ENCODE measurements around the gene MYOG.

Gene MYOG

GRCh38 chr1:203078478-203078877 is 7.3 kb downstream of the MYOG start:
- no CpG with 5 or more reads among the region's 3 CpGs for WGBS (ENCODE audit: extremely low coverage, insufficient coverage, low lambda C conversion rate)

GRCh38 chr1:203077956-203078355 is 7.9 kb downstream of the MYOG start:
- no peak overlapping the region for H4K8ac ChIP-seq (ENCODE audit: low read depth, low read length)
- H3K18ac ChIP-seq (ENCODE audit: low read length): no peak overlapping the region
- no peak overlapping the region for H3K27ac ChIP-seq (ENCODE audit: low read depth, low read length)
- H3K4me3 ChIP-seq (ENCODE audit: low read length): no peak overlapping the region
- H3K9ac ChIP-seq (ENCODE audit: low read length): no peak overlapping the region
- no peak overlapping the region for H3K4ac ChIP-seq (ENCODE audit: low read depth, low read length)
- H2BK5ac ChIP-seq (ENCODE audit: low read length): no peak overlapping the region
- H4K5ac ChIP-seq (ENCODE audit: low read length): no peak overlapping the region
- no peaks in the 10 kb centered on the region for H3K27me3 ChIP-seq (ENCODE audit: insufficient read depth, low read length, poor library complexity)
- no peak overlapping the region for H2BK120ac ChIP-seq (ENCODE audit: low read depth, low read length)
- no peak overlapping the region for H3K4me2 ChIP-seq (ENCODE audit: low read length)
- no peak overlapping the region for H3K23ac ChIP-seq (ENCODE audit: low read length)
- H3K79me1 ChIP-seq (ENCODE audit: low read length): no peaks in the 10 kb centered on the region
- peaks cover 9% of the 10 kb centered on the region for H3K4me1 ChIP-seq (ENCODE audit: control insufficient read depth, low read depth, low read length)
- H3K56ac ChIP-seq (ENCODE audit: low read length): no peak overlapping the region
- H3K36me3 ChIP-seq (ENCODE audit: control insufficient read depth, insufficient read depth, low read length): no peaks in the 10 kb centered on the region
- H2AK5ac ChIP-seq (ENCODE audit: low read length): no peak overlapping the region
- no peak overlapping the region for H2BK15ac ChIP-seq (replicated peaks; ENCODE audit: low read depth)
- WGBS (ENCODE audit: extremely low coverage, insufficient coverage, low lambda C conversion rate): no CpG with 5 or more reads among the region's 2 CpGs
- DNase-seq: no peak
- H3K79me2 ChIP-seq (ENCODE audit: control insufficient read depth, insufficient read depth, low read length): no peaks in the 10 kb centered on the region

More at GRCh38 chr1:203078478-203078877, 7.3 kb downstream of the MYOG start:
- no peak overlapping the region for H3K4ac ChIP-seq (ENCODE audit: low read depth, low read length)
- H2BK15ac ChIP-seq (replicated peaks; ENCODE audit: low read depth): no peak overlapping the region
- H3K4me3 ChIP-seq (ENCODE audit: low read length): no peak overlapping the region
- H3K27ac ChIP-seq (ENCODE audit: low read depth, low read length): no peak overlapping the region
- no peak overlapping the region for H3K23ac ChIP-seq (ENCODE audit: low read length)
- no peak for DNase-seq
- no peak overlapping the region for H4K5ac ChIP-seq (ENCODE audit: low read length)
- no peaks in the 10 kb centered on the region for H3K36me3 ChIP-seq (ENCODE audit: control insufficient read depth, insufficient read depth, low read length)
- peaks cover 9% of the 10 kb centered on the region for H3K4me1 ChIP-seq (ENCODE audit: control insufficient read depth, low read depth, low read length)
- H3K27me3 ChIP-seq (ENCODE audit: insufficient read depth, low read length, poor library complexity): no peaks in the 10 kb centered on the region
- H4K8ac ChIP-seq (ENCODE audit: low read depth, low read length): no peak overlapping the region
- no peak overlapping the region for H2AK5ac ChIP-seq (ENCODE audit: low read length)
- no peaks in the 10 kb centered on the region for H3K79me1 ChIP-seq (ENCODE audit: low read length)
- H3K18ac ChIP-seq (ENCODE audit: low read length): no peak overlapping the region
- no peak overlapping the region for H3K4me2 ChIP-seq (ENCODE audit: low read length)
- H3K56ac ChIP-seq (ENCODE audit: low read length): no peak overlapping the region
- no peak overlapping the region for H3K9ac ChIP-seq (ENCODE audit: low read length)
- H3K79me2 ChIP-seq (ENCODE audit: control insufficient read depth, insufficient read depth, low read length): no peaks in the 10 kb centered on the region
- H2BK5ac ChIP-seq (ENCODE audit: low read length): no peak overlapping the region
- no peak overlapping the region for H2BK120ac ChIP-seq (ENCODE audit: low read depth, low read length)

- Histone ChIP-seq H2BK120ac (ENCODE audit: low read depth, low read length) (no peak overlapping the region), H3K56ac (ENCODE audit: low read length) (no peak overlapping the region), H3K27ac (ENCODE audit: low read depth, low read length) (no peak overlapping the region), H3K4me1 (ENCODE audit: control insufficient read depth, low read depth, low read length) (peaks cover 5% of the 10 kb centered on the region), H2AK5ac (ENCODE audit: low read length) (no peak overlapping the region), H3K9ac (ENCODE audit: low read length) (no peak overlapping the region), H3K79me1 (ENCODE audit: low read length) (no peaks in the 10 kb centered on the region), H2BK5ac (ENCODE audit: low read length) (no peak overlapping the region), H3K23ac (ENCODE audit: low read length) (no peak overlapping the region), H3K27me3 (ENCODE audit: insufficient read depth, low read length, poor library complexity) (no peaks in the 10 kb centered on the region), H2BK15ac (replicated peaks; ENCODE audit: low read depth) (no peak overlapping the region), H3K4me2 (ENCODE audit: low read length) (no peak overlapping the region), H4K5ac (ENCODE audit: low read length) (no peak overlapping the region), H4K8ac (ENCODE audit: low read depth, low read length) (no peak overlapping the region), H3K4me3 (ENCODE audit: low read length) (no peak overlapping the region), H3K79me2 (ENCODE audit: control insufficient read depth, insufficient read depth, low read length) (no peaks in the 10 kb centered on the region), H3K4ac (ENCODE audit: low read depth, low read length) (no peak overlapping the region), H3K36me3 (ENCODE audit: control insufficient read depth, insufficient read depth, low read length) (no peaks in the 10 kb centered on the region), H3K18ac (ENCODE audit: low read length) (no peak overlapping the region)
- WGBS (ENCODE audit: extremely low coverage, insufficient coverage, low lambda C conversion rate): no CpG with 5 or more reads among the region's 3 CpGs
- DNase-seq: no peak
These were observed 8.4 kb downstream of the MYOG start for GRCh38 chr1:203077367-203077766.

GRCh38 chr1:203076031-203076511 is 9.7 kb downstream of the MYOG start:
- Histone ChIP-seq H3K4me2 (ENCODE audit: low read length) (peak overlapping the region; percentile 35), H3K27me3 (ENCODE audit: insufficient read depth, low read length, poor library complexity) (no peaks in the 10 kb centered on the region), H2BK5ac (ENCODE audit: low read length) (no peak overlapping the region), H3K79me1 (ENCODE audit: low read length) (no peaks in the 10 kb centered on the region), H3K9ac (ENCODE audit: low read length) (peak overlapping the region; percentile 30), H2AK5ac (ENCODE audit: low read length) (no peak overlapping the region), H2BK15ac (replicated peaks; ENCODE audit: low read depth) (no peak overlapping the region), H2BK120ac (ENCODE audit: low read depth, low read length) (no peak overlapping the region), H3K4me3 (ENCODE audit: low read length) (no peak overlapping the region), H3K27ac (ENCODE audit: low read depth, low read length) (no peak overlapping the region), H3K79me2 (ENCODE audit: control insufficient read depth, insufficient read depth, low read length) (no peaks in the 10 kb centered on the region), H3K56ac (ENCODE audit: low read length) (peak overlapping the region; percentile 61), H3K4me1 (ENCODE audit: control insufficient read depth, low read depth, low read length) (no peaks in the 10 kb centered on the region), H3K36me3 (ENCODE audit: control insufficient read depth, insufficient read depth, low read length) (no peaks in the 10 kb centered on the region), H3K18ac (ENCODE audit: low read length) (no peak overlapping the region), H4K8ac (ENCODE audit: low read depth, low read length) (no peak overlapping the region), H3K23ac (ENCODE audit: low read length) (peak overlapping the region; percentile 75), H4K5ac (ENCODE audit: low read length) (no peak overlapping the region), H3K4ac (ENCODE audit: low read depth, low read length) (no peak overlapping the region)
- DNase-seq: peak; percentile 40
- WGBS (ENCODE audit: extremely low coverage, insufficient coverage, low lambda C conversion rate): no CpG with 5 or more reads among the region's 30 CpGs

- no peak for DNase-seq
- no CpG with 5 or more reads among the region's 56 CpGs for WGBS (ENCODE audit: extremely low coverage, insufficient coverage, low lambda C conversion rate)
- Histone ChIP-seq H3K56ac (ENCODE audit: low read length) (peak overlapping the region; percentile 61), H3K4me3 (ENCODE audit: low read length) (no peak overlapping the region), H3K23ac (ENCODE audit: low read length) (peak overlapping the region; percentile 75), H3K27ac (ENCODE audit: low read depth, low read length) (no peak overlapping the region), H3K4me2 (ENCODE audit: low read length) (peak overlapping the region; percentile 35), H2BK15ac (replicated peaks; ENCODE audit: low read depth) (no peak overlapping the region), H3K18ac (ENCODE audit: low read length) (no peak overlapping the region), H3K4ac (ENCODE audit: low read depth, low read length) (no peak overlapping the region), H2BK5ac (ENCODE audit: low read length) (no peak overlapping the region), H3K27me3 (ENCODE audit: insufficient read depth, low read length, poor library complexity) (no peaks in the 10 kb centered on the region), H3K9ac (ENCODE audit: low read length) (peak overlapping the region; percentile 30), H2AK5ac (ENCODE audit: low read length) (no peak overlapping the region), H2BK120ac (ENCODE audit: low read depth, low read length) (no peak overlapping the region), H3K36me3 (ENCODE audit: control insufficient read depth, insufficient read depth, low read length) (no peaks in the 10 kb centered on the region), H3K79me1 (ENCODE audit: low read length) (no peaks in the 10 kb centered on the region), H3K79me2 (ENCODE audit: control insufficient read depth, insufficient read depth, low read length) (no peaks in the 10 kb centered on the region), H4K8ac (ENCODE audit: low read depth, low read length) (peak overlapping the region; percentile 7), H3K4me1 (ENCODE audit: control insufficient read depth, low read depth, low read length) (no peaks in the 10 kb centered on the region), H4K5ac (ENCODE audit: low read length) (no peak overlapping the region)
These were observed 10.4 kb downstream of the MYOG start for GRCh38 chr1:203075236-203076030.

- Histone ChIP-seq H3K36me3 (ENCODE audit: control insufficient read depth, insufficient read depth, low read length) (no peaks in the 10 kb centered on the region), H3K4me3 (ENCODE audit: low read length) (no peak overlapping the region), H3K56ac (ENCODE audit: low read length) (no peak overlapping the region), H3K27ac (ENCODE audit: low read depth, low read length) (no peak overlapping the region), H3K79me2 (ENCODE audit: control insufficient read depth, insufficient read depth, low read length) (no peaks in the 10 kb centered on the region), H2AK5ac (ENCODE audit: low read length) (no peak overlapping the region), H3K27me3 (ENCODE audit: insufficient read depth, low read length, poor library complexity) (no peaks in the 10 kb centered on the region), H3K18ac (ENCODE audit: low read length) (no peak overlapping the region), H2BK15ac (replicated peaks; ENCODE audit: low read depth) (no peak overlapping the region), H3K79me1 (ENCODE audit: low read length) (no peaks in the 10 kb centered on the region), H2BK5ac (ENCODE audit: low read length) (no peak overlapping the region), H4K8ac (ENCODE audit: low read depth, low read length) (no peak overlapping the region), H2BK120ac (ENCODE audit: low read depth, low read length) (no peak overlapping the region), H3K23ac (ENCODE audit: low read length) (no peak overlapping the region), H3K4ac (ENCODE audit: low read depth, low read length) (no peak overlapping the region), H3K4me2 (ENCODE audit: low read length) (no peak overlapping the region), H3K4me1 (ENCODE audit: control insufficient read depth, low read depth, low read length) (no peaks in the 10 kb centered on the region), H3K9ac (ENCODE audit: low read length) (no peak overlapping the region), H4K5ac (ENCODE audit: low read length) (no peak overlapping the region)
- DNase-seq: no peak
These were observed 11.2 kb downstream of the MYOG start for GRCh38 chr1:203074610-203075009.
